Activated T-cell treated with anti-CD3 and anti-CD28 coated beads, Interleukin-2, amount 50 U/mL, for 48 hours (primary cell): ENCODE data around the gene ARPP21.

Experiments used
- DNase-seq, 2 experiments: peaks; one replicate each; pipeline ENCODE4 v3.0.0-alpha.2; 2020

The ARPP21 gene

DNA sequence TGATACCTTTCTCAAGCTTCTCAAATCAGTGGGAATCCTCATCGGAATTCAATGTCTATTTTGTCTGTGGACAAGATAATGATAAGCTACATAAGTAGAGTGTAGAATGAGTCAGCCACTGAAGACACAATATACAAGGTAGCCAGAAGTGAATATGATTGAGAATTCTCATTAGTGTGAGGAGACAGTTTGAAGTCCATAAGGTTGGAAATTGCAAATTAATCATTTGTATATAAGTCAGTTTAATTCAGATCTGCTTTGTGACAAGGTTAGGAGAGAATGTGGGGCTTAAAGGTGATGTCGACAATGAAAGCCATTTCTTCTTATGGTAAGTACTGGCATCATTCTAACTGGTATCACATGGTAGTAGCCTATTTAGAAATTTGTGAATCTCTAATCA lies 4.2 kb downstream of the ARPP21 start:
- no peak for DNase-seq

DNA sequence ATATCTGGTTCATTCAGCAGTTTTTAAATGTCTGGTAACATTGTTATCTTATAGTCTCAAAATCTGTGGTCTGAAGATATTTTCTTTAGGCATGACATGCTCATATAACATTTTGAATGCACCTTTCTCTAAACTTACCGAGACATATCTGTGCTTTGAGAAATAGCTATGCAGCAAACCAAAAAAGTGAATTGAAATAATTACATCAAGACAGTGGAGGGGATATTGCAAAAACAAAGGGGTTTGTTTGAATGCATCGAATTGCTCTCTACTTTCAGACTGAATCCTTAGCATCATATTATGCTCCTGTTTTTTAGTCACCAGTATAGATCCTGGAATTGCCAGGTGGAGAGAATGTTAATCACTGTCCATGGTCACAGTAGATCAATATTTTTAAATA lies 5.1 kb downstream of the ARPP21 start:
- DNase-seq: no peak

DNA sequence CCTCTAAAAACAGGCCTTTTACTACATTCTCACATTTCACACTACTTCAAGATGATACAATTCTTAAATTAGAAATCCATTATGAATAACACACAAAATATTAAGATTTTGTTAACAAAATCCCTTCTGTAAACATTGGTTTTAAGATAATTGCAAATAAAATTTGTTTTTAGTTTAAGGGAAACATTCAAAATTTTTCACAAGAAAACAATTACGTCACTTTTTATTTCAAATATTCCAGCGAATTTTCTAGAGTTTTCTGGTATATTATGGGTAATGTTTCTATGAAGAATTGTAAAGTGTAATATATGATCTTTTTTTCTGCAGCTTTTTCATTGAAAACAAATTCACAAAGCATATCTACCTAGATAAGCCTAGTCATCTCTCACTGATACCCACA lies 5.9 kb downstream of the ARPP21 start:
- no peak for DNase-seq

DNA sequence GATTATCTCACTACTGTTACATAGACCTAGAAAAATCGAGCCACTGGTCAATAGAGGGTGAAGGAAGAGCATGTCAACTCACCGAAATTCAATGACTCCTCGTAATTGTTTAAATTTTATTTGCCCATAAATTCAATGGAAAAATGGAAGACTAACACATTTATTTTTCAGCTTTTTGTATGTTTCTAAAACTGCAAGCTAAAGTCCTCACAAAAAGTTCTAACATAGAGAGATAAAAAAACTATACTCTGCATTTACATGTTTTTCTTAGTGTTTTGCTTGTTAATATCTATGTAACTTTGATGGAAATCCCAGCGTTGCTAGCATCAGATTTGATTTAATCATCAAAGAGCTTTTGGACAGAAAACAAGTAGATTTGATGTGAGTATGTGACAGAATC lies 6.8 kb downstream of the ARPP21 start:
- DNase-seq: no peak

DNA sequence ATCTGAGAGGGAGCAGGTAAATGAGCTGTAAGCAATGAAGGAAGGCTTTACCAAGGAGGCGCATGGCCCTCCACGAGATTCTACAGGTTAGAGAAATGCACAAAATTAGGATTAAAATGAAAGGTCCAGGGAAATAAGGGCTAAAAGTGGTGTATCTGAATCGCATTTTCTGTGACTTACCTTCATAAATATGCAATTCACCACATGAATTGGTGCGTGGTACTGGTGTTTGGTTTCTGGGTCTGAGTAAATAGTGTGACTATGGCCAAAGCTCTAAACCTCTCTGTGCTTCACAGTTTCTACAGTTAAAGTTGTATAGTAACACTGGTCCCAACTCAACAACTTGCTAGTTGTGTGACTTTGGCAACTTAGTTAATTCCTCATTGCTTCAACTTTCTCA lies 8.1 kb downstream of the ARPP21 start:
- DNase-seq: no peak

DNA sequence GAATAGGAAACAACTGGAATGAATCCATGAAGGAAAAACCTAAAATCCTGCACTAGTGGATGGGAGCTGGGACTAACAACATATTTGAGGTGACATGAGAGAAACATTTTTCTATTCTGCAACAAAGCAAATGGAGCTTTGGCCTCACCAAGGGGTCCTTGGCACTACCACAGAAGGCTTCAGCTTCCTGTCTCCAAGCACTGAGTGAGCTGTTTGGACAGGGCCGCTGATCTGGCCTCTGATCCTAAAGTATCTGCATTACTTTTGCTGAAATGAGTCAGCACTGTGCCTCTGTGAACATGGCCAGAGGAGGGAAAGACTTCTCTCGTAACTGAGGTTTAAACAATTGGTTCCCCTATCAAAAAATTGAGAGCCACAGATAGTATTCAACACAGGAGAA lies 9.0 kb downstream of the ARPP21 start:
- DNase-seq: no peak

DNA sequence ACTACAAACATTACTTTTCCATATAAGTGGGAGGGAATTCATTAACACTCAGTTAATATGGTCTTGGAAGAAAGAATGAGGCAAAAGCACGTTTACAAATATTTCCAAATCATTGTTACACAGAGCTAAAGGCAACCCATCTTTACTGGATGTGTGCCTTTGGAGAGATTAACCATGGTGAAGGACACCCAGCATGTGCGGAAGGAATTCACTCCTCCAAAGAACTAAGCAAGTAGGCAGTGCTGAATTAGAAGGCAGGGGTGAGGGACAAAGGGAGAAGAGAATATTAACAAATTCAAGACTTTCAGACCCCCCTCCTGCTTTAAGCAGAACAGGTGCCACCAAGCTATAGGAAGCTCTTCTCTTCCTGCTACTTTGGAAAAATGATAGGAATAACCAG lies 10.1 kb downstream of the ARPP21 start:
- no peak for DNase-seq

DNA sequence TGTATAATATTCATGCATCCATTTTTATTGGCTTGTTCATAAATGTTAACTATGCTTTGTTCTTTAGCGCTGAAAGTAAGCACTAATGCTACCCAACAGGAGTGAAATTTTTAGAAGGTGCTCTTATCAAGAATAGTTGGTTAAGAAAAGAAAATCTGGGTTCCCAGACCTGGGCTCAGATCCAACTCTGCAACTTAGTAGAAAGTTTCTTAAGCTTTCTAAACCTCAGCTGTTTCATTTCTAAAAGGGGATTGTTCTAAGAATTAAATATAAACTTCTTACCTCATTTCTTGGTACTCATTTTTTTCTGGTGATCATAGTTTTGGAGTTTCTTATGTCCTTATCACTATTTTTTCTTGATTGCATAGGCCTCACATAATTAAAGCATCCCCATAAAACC lies 12.1 kb downstream of the ARPP21 start:
- DNase-seq: no peak

DNA sequence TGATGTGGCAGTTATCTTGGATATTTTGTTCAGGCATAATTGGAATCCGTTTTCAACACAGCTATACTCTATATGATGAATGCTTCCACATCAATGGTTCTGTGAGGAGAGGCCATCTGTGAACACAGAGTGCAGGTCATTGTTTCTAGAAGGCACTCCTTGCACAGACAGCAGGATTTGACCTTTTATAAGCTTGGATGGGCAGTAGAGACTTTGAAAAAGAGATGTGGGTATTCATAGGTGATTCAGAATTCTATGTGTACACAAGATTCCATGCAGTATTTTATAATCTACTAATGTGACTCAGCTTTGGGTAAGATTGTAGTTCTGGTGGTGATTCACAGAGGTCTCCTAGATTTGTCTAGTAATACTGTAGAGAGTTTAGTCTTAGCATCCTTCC lies 12.5 kb downstream of the ARPP21 start:
- no peak for DNase-seq

DNA sequence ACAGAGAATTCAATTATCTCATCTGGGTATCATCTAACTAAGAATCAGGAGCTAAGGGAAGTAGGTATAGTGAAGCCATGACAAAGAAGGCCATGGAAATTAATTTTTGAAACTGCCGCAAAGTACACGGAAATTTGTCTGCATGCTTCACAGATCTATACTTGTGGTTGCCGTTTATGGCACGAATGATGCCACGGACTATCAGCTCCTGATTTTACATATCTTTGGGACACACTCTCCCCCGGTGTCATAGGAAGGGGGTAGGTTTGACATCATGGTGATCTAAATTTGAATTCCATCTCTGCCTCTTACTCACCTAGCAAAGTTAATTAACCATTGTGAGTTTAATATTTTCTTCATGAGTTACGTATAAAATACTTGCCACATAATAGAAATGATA lies 14.0 kb downstream of the ARPP21 start:
- no peak for DNase-seq

DNA sequence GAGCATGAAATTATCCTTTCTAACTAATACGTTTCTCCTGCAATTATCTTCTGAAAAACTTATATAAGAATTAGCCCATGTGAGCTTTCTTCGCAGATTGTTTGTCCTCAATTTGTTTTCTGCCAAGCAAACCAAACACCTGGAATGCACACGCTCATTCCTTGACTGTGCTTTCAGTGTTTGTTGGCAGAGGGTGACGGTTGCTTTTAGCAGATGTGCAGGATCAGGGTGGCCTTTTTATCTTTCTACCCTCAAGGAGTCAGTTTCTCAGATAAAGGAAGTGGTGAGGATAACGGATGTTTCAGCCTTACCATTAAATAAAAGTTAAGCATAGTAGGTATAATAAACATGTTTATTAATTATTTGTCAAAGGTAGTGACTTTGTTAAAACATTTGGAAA lies 15.2 kb downstream of the ARPP21 start:
- DNase-seq: no peak

DNA sequence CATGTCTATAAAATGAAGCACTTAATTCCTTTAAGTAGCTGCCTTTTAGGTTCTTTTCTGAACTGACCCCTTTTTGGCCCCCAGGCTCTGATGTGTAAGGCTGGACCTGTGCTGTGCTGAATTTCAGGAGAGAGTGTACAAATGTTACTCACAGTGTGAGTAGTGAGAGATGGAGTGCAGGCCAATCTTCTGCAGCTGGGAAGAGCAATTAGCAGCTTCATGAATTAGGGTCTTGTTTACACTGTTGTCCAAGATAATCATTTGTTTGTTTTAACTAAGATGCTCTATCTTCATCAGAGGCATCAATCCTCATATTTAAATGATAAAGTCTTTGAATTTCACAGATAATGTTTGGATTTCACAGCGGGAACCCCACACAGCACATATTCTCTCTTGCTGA lies 19.4 kb downstream of the ARPP21 start:
- no peak for DNase-seq

DNA sequence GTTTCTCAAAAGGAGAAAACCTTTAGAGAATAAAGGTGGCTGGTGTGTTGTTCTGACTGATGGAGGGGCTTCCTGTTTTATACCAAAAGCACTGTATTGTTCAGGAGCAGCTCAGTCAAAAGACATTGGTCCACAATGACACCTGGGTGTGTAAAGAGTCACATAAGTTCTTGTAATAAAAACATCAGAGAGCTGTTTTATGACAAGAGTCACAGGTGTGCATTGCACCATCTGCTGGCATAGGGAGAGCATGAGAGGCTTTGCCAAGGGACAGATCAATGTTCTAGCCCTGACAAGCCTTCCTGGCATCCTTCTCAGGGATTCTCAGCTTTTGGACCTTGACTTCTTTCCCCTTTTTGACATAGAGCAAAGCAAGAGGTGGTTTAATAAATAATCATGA lies 20.4 kb downstream of the ARPP21 start:
- no peak for DNase-seq

DNA sequence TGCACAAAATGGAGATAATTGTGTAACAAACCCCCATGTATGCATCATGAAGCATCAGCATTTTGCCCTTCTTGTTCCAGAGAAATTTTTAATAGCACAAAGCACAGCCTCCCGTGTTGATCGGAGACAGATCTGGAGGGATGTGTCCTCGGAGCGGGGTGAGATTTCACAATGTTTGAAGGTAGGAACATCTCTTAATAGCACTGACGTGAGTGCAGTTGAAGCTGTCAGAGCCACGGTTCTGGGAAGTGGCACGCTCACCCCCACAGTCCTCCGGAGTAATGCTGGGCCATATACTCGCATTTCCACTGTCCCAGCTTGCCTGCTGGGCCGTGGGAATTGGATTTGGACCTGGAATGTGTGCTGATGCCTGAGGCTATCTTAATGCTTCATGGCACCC lies 24.1 kb downstream of the ARPP21 start:
- no peak for DNase-seq

DNA sequence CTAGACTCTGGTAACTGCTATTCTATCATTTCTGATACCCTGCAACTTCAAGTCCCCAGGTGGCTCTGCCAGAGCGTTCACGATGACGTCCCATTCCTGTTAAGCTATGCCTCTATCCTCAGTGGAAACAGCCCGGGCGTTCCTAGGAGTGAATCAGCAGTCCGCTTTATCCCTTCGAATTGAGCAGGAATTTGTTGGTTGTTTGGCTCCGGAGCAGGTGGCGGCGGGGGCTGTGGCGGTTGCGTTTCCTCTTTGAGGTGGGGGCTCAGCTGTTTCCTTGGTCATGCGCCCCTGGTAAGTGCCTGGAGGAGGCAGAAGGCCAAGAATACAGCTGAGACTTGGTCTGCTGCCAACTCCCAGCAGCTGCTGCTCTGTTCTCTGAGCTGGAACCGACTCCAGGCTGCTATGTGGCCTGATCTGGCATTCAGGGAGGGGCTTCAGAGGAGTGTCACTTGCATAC lies 25.2 kb downstream of the ARPP21 start:
- DNase-seq: no peak

DNA sequence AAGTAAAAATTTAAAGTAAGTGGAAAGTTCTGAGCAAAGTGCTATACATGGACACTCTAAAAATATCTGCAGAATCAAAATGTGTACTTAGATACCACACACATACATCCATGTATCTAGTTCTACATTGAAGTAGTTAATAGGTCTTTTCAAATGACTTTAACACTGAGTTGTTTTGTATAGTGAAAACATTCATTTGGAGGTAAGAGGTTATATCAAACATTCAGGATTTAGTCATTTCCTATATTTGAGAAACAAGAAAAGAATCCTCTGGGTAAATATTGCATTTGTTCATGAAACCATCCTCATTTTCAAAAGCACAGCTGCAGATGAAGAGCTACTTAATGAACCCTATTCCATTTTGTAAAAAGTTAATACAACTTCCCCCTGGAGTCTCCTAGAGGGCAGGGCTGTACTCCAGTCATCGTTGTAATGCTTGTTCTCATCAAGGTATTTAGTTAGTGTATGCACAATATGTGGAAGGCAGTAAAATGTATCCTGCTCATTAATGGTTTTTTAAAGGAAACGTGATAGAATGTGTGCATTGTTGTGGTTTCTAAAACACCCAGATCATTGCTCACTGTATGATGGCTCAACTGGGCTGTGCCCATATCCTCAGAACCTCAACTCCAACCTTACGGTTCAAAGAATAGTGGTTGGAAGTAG lies 26.2 kb downstream of the ARPP21 start:
- no peak for DNase-seq

DNA sequence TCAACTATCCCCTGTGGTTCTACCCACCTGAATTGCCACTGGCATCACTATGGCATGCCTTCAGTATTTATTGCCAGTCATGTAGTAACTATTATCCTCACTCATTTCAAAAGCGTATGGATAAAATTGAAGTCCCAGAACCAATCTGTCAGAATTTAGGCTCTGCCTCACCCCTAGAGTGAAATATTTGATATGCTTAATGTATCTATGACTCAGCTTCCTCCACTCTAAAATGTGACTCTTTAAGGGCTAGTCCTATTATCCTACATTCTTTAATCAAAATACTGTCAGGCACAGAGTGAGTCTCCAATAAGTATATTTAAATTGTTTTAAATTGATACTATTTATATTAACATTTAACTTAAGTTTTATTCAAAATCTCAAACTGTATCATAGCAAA lies 27.6 kb downstream of the ARPP21 start:
- DNase-seq: no peak

DNA sequence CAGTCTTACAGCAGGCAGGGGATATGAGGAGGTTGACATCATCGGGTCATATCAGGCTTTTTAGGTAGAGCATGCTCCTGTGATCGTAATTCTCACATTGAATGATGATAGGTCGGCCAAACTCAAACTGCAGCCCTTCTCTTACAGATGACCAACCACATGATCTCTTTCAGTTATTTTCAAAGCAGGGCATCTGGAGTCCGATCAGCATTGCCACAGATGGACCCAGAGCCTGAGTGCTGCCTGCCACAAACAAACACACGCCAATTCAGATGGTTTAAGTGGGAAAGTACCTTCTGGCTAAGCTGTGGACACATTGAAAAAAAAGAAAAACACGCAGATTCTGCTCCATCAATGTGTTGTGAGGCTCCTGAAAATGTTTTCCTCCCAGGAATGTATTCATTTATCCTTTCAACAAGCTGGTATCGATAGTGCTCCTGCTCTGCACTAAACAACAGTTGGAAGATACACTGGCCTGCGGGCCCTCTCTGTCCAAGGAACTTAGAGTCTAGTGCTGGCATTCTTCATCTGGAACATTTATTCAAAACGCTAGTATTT lies 31.2 kb downstream of the ARPP21 start:
- no peak for DNase-seq

DNA sequence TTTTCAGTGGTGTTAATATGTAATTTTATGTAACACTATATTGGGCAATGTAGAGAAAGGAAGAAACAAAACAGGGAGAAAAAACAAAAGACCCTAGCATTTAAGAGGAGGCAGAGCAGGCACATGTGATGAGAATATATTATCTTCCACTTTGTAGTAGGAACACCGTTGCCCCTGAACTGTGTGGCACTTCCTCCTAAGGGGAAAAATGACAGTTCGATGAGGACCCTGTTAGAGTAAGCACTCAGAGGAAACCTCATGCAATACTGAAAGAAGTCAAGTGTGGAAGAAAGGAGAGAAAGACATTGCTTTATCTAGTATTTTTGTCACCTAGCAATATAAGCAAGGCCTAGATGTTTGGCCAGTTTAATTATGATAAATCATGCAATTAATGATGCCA lies 32.2 kb downstream of the ARPP21 start:
- DNase-seq: no peak

DNA sequence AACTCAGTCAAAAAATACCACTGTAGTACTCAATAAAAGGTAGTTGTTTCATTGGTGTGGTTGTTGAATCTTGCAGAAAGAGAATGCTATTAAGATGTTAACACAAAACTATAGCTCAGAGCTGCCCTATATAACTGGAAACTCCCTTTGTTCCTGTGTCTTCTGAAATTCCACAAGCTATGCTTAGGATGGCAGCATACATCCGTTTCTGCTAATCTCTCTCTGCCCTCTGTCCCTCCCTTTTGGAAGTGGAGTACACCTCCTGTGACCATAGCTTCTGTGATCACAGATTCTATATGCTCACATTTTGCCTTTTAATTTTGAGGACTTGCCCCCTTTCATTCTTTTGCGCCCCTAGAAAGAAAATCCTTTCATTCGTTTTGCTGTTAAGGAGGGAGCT lies 33.7 kb downstream of the ARPP21 start:
- DNase-seq: no peak

DNA sequence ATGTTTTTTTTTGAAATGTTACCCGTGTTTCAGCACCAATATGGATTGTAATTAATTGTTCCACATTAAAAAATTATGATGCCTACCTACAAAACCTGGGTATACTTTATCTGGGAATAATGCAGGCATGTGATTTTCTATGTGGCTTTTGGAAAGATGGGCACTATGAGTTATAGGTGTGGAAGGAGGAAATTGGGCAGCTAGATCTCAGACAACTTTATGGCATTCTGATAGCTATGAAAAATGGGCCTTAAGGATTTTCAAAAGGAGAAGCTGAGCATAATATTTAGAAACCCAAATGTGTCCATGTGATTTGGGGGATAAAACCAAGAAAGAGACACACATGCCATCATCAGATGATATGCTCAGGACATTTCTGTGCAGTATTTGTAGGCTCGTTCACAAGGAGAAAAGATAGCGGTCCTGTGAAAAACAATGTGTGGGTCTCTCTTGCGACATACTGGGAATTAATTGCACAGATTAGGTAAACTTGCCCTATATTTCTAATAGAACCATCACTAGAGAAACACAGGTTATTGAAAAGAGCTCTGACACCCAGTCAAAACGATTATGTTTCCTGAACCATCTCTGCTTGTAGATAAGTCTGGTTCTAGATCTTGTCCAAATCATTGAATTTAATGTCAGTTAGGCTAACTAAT lies 35.3 kb downstream of the ARPP21 start:
- no peak for DNase-seq

DNA sequence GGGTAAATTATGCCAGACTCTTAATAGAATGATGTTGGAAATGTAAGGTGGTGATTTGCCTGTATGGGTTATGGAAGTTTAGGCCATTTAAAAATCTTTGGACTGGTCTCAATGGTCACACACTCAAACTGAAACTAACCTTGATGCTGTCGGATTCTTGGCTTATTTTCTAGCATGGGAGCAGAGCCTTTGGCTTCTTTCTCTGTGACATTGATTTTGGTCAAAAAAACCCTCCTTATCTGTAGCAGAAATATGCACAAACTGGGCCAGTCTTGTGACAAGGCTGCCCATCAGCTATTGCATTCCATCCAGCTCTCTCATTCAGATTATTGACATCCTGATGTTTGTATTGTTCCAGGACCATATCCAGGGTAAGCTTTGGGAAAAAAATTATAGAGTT lies 35.9 kb downstream of the ARPP21 start:
- DNase-seq: no peak

DNA sequence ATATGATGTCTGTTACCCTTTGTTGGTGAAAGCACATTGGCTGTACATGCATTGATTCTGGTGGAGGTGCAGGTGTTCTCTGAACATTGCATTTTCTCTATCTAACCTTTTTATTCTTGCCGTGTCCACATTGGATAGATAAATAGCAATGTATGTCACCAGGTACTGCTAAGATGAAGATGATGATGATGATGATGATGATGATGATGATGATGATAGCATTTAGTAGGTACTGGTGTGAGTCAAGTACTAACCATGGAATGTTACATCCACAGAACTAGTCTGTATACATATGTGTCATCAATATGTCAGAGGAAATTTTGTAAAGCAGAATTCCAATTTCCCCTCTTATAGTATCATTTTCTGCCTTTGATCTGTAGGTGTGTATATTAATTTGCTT lies 36.3 kb downstream of the ARPP21 start:
- DNase-seq: no peak

DNA sequence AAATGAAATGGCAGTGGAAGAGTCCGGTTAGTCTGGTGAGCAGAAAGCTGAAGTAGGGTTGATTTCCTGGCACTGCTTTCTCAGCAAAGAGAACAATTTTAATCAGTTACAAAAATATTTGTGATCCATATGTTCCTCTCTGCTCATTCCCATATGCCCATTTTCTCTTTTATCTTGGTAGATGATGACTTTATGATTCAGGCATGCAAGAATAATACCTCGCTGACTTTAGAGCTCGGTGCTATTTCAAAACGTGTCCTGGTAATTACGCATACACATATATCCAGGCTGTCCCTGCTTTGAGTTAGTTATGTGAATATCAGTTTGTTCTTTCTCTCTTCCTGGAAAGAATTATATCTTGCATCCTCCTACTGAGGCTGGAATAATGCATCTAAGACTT lies 38.5 kb downstream of the ARPP21 start:
- DNase-seq: no peak

DNA sequence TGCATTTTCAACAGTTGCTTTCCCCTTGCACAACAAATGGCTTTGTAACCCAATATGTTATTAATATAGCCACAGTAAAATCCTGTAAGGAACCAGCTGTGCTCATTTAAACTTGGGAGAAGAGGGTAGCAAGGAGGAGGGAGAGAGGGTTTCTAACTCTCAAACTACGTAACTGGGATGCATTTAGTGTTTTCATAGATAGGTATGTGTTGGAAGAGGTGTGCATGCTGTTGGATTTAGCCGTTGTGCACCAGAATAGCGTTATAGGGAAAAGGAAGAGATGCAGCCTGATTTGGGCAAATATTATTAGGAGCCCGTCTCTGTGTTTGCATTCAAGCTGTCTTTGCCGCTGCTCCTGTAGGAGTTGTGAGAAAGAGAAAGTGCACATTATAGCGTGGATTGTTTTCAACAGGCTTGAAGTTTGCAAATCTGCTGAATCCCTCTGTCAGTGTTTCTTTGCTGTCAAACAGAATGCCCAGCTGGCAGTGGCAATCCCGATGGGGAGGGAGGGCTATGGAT lies 39.4 kb downstream of the ARPP21 start:
- DNase-seq: no peak
